OCI-LY7 (cell line): Measurements from ENCODE around the gene RFT1. TPM values are rescaled to one million over a fixed set of nuclear protein-coding genes. Genes with fewer than 3 reads are reported as not detected.

Source experiments
- BruUV-seq: library from RNA; stranded (reverse); fragments of 400-500 nt; replicated peaks from 2 replicates; lab custom pipeline; 2021; lab: Mats Ljungman, UMichigan
- CTCF ChIA-PET: fragments of 300-600 bp; sonication (Branson Sonifier 250); formaldehyde crosslinking; loops from one replicate; lab custom pipeline; 2022; ENCODE audit warnings: antibody characterized with exemption; ENCODE audit not compliant: unreplicated experiment; lab: Charles Lee
- POLR2A ChIA-PET: fragments of 300-600 bp; sonication (Branson Sonifier 250); formaldehyde crosslinking; loops from one replicate; lab custom pipeline; 2022; ENCODE audit warnings: antibody characterized with exemption; lab: Charles Lee
- DNase-seq: peaks from one replicate; pipeline ENCODE4 v3.0.0-alpha.2; 2015; ENCODE audit warnings: low spot score
- H2AFZ ChIP-seq: fragments of 200-600 bp; sonication (generic), shearing (Covaris generic); 2 replicates; pipeline ENCODE4 v1.6.1; 2014; ENCODE audit warnings: mild to moderate bottlenecking, antibody characterized with exemption, low read length, moderate library complexity
- H3K27ac ChIP-seq: fragments of 200-600 bp; sonication (generic); 2 replicates; pipeline ENCODE4 v1.5.1; 2014; ENCODE audit warnings: mixed run types, low read depth, mild to moderate bottlenecking, moderate library complexity, low read length, inconsistent platforms; ENCODE audit not compliant: poor library complexity, severe bottlenecking
- H3K36me3 ChIP-seq: fragments of 200-600 bp; sonication (generic); 2 replicates; pipeline ENCODE4 v1.6.1; 2014; ENCODE audit warnings: mild to moderate bottlenecking, antibody characterized with exemption, low read length, moderate library complexity, mixed read lengths; ENCODE audit not compliant: insufficient read depth
- H3K4me1 ChIP-seq: fragments of 200-600 bp; sonication (generic); 2 replicates; pipeline ENCODE4 v1.5.1; 2014; ENCODE audit warnings: mild to moderate bottlenecking, low read length; ENCODE audit not compliant: insufficient read depth, poor library complexity, severe bottlenecking
- H3K4me2 ChIP-seq: fragments of 200-600 bp; sonication (generic); 2 replicates; pipeline ENCODE4 v1.6.1; 2014; ENCODE audit warnings: mild to moderate bottlenecking, low read length
- H3K4me3 ChIP-seq: fragments of 200-600 bp; sonication (generic); 2 replicates; pipeline ENCODE4 v1.5.1; 2014; ENCODE audit warnings: mild to moderate bottlenecking, low read depth, low read length; ENCODE audit not compliant: poor library complexity, severe bottlenecking
- H3K79me2 ChIP-seq: fragments of 200-600 bp; sonication (generic); 2 replicates; pipeline ENCODE4 v1.6.1; 2016; ENCODE audit warnings: low read depth, mild to moderate bottlenecking, low read length, moderate library complexity, mixed read lengths; ENCODE audit not compliant: insufficient read depth
- H3K9me2 ChIP-seq: fragments of 200-600 bp; sonication (generic); 2 replicates; pipeline ENCODE4 v1.6.1; 2016; ENCODE audit warnings: mild to moderate bottlenecking, low read length, mixed read lengths; ENCODE audit not compliant: insufficient read depth
- H3K9me3 ChIP-seq: fragments of 200-600 bp; sonication (generic); 2 replicates; pipeline ENCODE4 v1.6.1; 2014; ENCODE audit warnings: mild to moderate bottlenecking, mixed run types, low read length, mixed read lengths
- H4K20me1 ChIP-seq: fragments of 200-600 bp; sonication (generic); 2 replicates; pipeline ENCODE4 v1.6.1; 2014; ENCODE audit warnings: mild to moderate bottlenecking, antibody characterized with exemption, low read length, moderate library complexity, mixed read lengths; ENCODE audit not compliant: insufficient read depth
- EZH2phosphoT487 ChIP-seq: fragments of 200-600 bp; sonication (generic); IDR thresholded peaks from 2 replicates; pipeline ENCODE4 v1.6.1; 2018; ENCODE audit warnings: low read depth, borderline replicate concordance, mild to moderate bottlenecking, mixed run types, antibody characterized with exemption, low read length, moderate library complexity, mixed read lengths
- intact Hi-C: fragments of 100-400 bp; cut with micrococcal nuclease; formaldehyde crosslinking; loops from one replicate; pipeline ENCODE4 v1.10.0; 2022; ENCODE audit not compliant: unreplicated experiment
- total RNA-seq, 2 experiments: library from RNA; depleted of rRNA in 1 of 2; stranded (reverse); fragments of >200 nt in 1 of 2; shearing (Covaris generic) in 1 of 2; gene quantifications; 2 replicates each; pipeline ENCODE4 v1.2.3, GENCODE V29; 2014 to 2022
- TF ChIP-seq, protein P1 (sequence below): fragments of 200-600 bp; sonication (generic); conservative IDR thresholded peaks from 2 replicates; pipeline ENCODE4 v1.5.1; 2014; ENCODE audit warnings: mild to moderate bottlenecking, antibody characterized with exemption, low read length, moderate library complexity, mixed read lengths

RFT1 gene
- total RNA-seq, 2 experiments from 2014 or later = 9.9 to 34.7 TPM

DNA sequence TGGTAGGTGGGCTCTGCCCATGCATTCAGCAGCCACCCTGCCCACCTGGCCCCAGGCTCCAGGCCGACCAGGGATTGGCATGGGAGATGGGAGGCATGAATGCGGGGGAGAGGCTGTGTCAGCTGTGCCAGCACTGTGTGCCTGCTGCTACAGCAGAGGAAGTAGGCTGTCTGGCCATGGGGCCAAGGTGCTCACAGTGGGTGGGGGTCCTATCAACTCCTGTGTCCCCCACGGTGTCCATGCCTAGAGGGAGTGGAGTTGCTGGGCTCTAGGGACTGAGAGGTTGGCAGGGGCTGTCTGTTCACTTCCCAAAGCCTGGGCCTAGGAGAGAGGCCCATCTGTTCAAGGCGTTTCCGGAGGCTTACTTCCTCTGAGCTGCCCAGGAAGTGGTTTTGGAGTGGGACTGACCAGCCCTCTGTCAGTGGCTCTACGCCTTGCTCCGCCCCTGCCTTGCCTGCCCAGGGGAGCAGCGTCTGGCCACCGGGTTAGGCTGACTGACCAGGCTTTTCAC lies 36.6 kb upstream of the RFT1 start:
- Histone ChIP-seq H3K4me3 (peak overlapping the region; percentile 53), H3K4me2 (peak overlapping the region; percentile 91), H3K36me3 (peaks cover 68% of the 10 kb centered on the region; the same call in 1 of the 2 replicates), H3K79me2 (peaks cover 100% of the 10 kb centered on the region), H2AFZ (no peak overlapping the region), H3K9me2 (no peaks in the 10 kb centered on the region), H3K9me3 (no peaks in the 10 kb centered on the region), H3K4me1 (peaks cover 91% of the 10 kb centered on the region), H3K27ac (peak overlapping the region; percentile 94), H4K20me1 (peaks cover 14% of the 10 kb centered on the region; the same call in 1 of the 2 replicates)
- intact Hi-C loops = no loop called here
- ChIA-PET CTCF (no interaction called here), POLR2A (interaction anchor here (1.3 to 1.6 kb wide), 4 partner anchors 8 to 24 kb away, joined by 4 to 7 read pairs (median 6); no protein-coding TSS in a partner anchor)
- TF ChIP-seq, protein P1, sequence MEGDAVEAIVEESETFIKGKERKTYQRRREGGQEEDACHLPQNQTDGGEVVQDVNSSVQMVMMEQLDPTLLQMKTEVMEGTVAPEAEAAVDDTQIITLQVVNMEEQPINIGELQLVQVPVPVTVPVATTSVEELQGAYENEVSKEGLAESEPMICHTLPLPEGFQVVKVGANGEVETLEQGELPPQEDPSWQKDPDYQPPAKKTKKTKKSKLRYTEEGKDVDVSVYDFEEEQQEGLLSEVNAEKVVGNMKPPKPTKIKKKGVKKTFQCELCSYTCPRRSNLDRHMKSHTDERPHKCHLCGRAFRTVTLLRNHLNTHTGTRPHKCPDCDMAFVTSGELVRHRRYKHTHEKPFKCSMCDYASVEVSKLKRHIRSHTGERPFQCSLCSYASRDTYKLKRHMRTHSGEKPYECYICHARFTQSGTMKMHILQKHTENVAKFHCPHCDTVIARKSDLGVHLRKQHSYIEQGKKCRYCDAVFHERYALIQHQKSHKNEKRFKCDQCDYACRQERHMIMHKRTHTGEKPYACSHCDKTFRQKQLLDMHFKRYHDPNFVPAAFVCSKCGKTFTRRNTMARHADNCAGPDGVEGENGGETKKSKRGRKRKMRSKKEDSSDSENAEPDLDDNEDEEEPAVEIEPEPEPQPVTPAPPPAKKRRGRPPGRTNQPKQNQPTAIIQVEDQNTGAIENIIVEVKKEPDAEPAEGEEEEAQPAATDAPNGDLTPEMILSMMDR = no peak
- TF ChIP-seq EZH2phosphoT487 = no peak
- DNase-seq = no peak
- no TSS peak for BruUV-seq

DNA sequence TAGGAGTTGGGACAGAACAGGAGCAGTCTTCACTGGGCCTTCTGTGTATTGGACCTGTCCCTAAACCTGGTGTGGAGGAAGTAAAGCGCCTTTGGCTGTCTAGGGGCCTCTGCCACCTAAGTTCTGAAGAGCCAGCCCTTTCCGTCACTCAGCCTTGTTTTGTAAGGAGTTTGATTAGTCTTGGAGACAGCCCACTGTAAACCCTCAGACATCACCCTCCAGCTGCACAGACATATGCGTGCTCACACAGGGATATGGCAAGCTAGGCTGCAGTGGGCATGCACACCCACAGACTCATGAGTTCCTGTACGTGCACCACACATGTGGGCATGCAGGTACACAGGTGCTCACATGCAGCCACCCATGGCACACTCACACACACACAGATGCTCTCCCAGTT lies 36.0 kb upstream of the RFT1 start:
- intact Hi-C loops = no loop called here
- peak overlapping the region; percentile 91 for H3K4me2 ChIP-seq

More for the DNA sequence above, 36.0 kb upstream of the RFT1 start:
- Histone ChIP-seq H3K36me3 (peaks cover 67% of the 10 kb centered on the region; the same call in 1 of the 2 replicates), H4K20me1 (peaks cover 14% of the 10 kb centered on the region; the same call in 1 of the 2 replicates), H3K4me1 (peaks cover 84% of the 10 kb centered on the region), H3K9me3 (no peaks in the 10 kb centered on the region), H2AFZ (no peak overlapping the region), H3K79me2 (peaks cover 97% of the 10 kb centered on the region), H3K27ac (peak overlapping the region; percentile 94), H3K9me2 (no peaks in the 10 kb centered on the region), H3K4me3 (peak overlapping the region; percentile 53)
- no peak for DNase-seq
- ChIA-PET POLR2A (interaction anchor here (1.0 kb wide), 1 partner anchor 38 kb away, joined by 3 read pairs; no protein-coding TSS in a partner anchor), CTCF (interaction anchor here (0.8 to 1.4 kb wide), 4 partner anchors 9 to 30 kb away, joined by 3 to 5 read pairs (median 4); no protein-coding TSS in a partner anchor)
- BruUV-seq = no TSS peak
- no peak for TF ChIP-seq EZH2phosphoT487
- TF ChIP-seq, protein P1 = no peak
